K562 (cell line): ENCODE measurements around the gene TMEM107. TPM values are rescaled to one million over a fixed set of nuclear protein-coding genes. Genes with fewer than 3 reads are reported as not detected.

Source experiments
- CBFA2T2 ChIP-seq: fragments of 450-650 bp; conservative IDR thresholded peaks from 2 replicates; pipeline ENCODE4 v1.6.1; 2017; ENCODE audit warnings: mild to moderate bottlenecking
- CXXC5 ChIP-seq: fragments of 250-450 bp; sonication (Bioruptor Pico); IDR thresholded peaks from 2 replicates; pipeline ENCODE4 v1.8.0; 2022; ENCODE audit warnings: inconsistent platforms, mild to moderate bottlenecking, moderate library complexity
- ETV1 ChIP-seq: fragments of 450-650 bp; conservative IDR thresholded peaks from 2 replicates; pipeline ENCODE4 v1.6.1; 2016; ENCODE audit warnings: missing genetic modification characterization, control low read depth, low read depth, missing compliant biosample characterization
- FOXM1 ChIP-seq, 2 experiments: fragments of 450-650 bp in 1 of 2; sonication (generic) in 1 of 2; formaldehyde crosslinking in 1 of 2; IDR thresholded peaks; 2 replicates each; pipeline versions ENCODE4 v1.6.1 to v1.9.0; 2017 to 2022; ENCODE audit warnings: low read depth in 2 of 2, mild to moderate bottlenecking in 2 of 2, missing genetic modification reagents in 1 of 2, moderate library complexity in 1 of 2
- HMGXB4 ChIP-seq: sonication (generic); formaldehyde crosslinking; IDR thresholded peaks from 2 replicates; pipeline ENCODE4 v1.8.1; 2023; ENCODE audit warnings: mild to moderate bottlenecking, missing genetic modification reagents
- JUN ChIP-seq, 2 experiments: sonication (generic) in 1 of 2; formaldehyde crosslinking in 1 of 2; IDR thresholded peaks; 2 replicates each; pipeline versions ENCODE4 v1.6.1 to v1.8.0; 2012 to 2022; ENCODE audit warnings: borderline replicate concordance in 2 of 2, mild to moderate bottlenecking in 2 of 2, improper control_type of control experiment in 1 of 2, low read depth in 1 of 2, low read length in 1 of 2, missing genetic modification reagents in 1 of 2
- MEIS2 ChIP-seq: fragments of 450-650 bp; IDR thresholded peaks from 2 replicates; pipeline ENCODE4 v1.6.1; 2014; ENCODE audit warnings: mild to moderate bottlenecking; ENCODE audit not compliant: partially characterized antibody
- NCOA1 ChIP-seq: fragments of 450-650 bp; IDR thresholded peaks from 2 replicates; pipeline ENCODE4 v1.6.1; 2016; ENCODE audit warnings: low read depth
- SREBF1 ChIP-seq: fragments of 150-350 bp; IDR thresholded peaks from 2 replicates; pipeline ENCODE4 v1.6.1; 2014; ENCODE audit warnings: antibody characterized with exemption, low read depth, low read length, borderline replicate concordance
- TAF1 ChIP-seq: IDR thresholded peaks from 2 replicates; pipeline ENCODE4 v1.6.1; 2011; ENCODE audit warnings: mild to moderate bottlenecking, low read length, moderate library complexity; ENCODE audit not compliant: insufficient read depth, control insufficient read depth, severe bottlenecking; ENCODE audit errors: extremely low read depth
- TRIM24 ChIP-seq, 2 experiments: fragments of 450-650 bp; IDR thresholded peaks; 2 replicates each; pipeline ENCODE4 v1.6.1; 2016
- YY1 ChIP-seq, 3 experiments: IDR thresholded peaks; 2 replicates each; pipeline ENCODE4 v1.6.1; 2011; ENCODE audit warnings: low read length in 2 of 3, mild to moderate bottlenecking in 2 of 3, moderate library complexity in 2 of 3, borderline replicate concordance in 1 of 3, control low read depth in 1 of 3, low read depth in 1 of 3; ENCODE audit not compliant: insufficient read depth in 3 of 3, insufficient replicate concordance in 2 of 3, control insufficient read depth in 1 of 3, insufficient read length in 1 of 3; ENCODE audit errors: extremely low read depth in 1 of 3
- ZFP30 ChIP-seq: fragments of 250-450 bp; sonication (Bioruptor Pico); IDR thresholded peaks from 2 replicates; pipeline ENCODE4 v1.8.0; 2022; ENCODE audit warnings: moderate library complexity, mild to moderate bottlenecking, inconsistent platforms, borderline replicate concordance
- polyA plus RNA-seq, 8 experiments: library from polyadenylated mRNA; depleted of rRNA in 4 of 8; stranded (reverse) in 5 of 8; unstranded in 3 of 8; fragments of >200 nt; fragmentation: Nextera tagmentation in 2 of 8; fragmentation: Illumina TruSeq in 1 of 8; extraction: Ambion mirVana in 2 of 8; extraction: Trizol in 1 of 8; gene quantifications; 2 replicates each; pipeline versions ENCODE4 v1.2.1 to v1.2.3, GENCODE V29; 2011 to 2014; ENCODE audit warnings: inconsistent platforms in 1 of 8, missing spikeins in 1 of 8
- total RNA-seq, 7 experiments: library from RNA; depleted of rRNA in 6 of 7; stranded (reverse); fragments of >200 nt in 6 of 7; fragmentation: Illumina TruSeq in 2 of 7; extraction: Trizol in 2 of 7; gene quantifications; 2 replicates each; pipeline versions ENCODE4 v1.2.1 to v1.2.3, GENCODE V29; 2011 to 2021; ENCODE audit warnings: low replicate concordance in 1 of 7
- TF ChIP-seq, protein P1 (sequence below): IDR thresholded peaks from 2 replicates; pipeline ENCODE4 v1.6.1; 2014; ENCODE audit warnings: antibody characterized with exemption
- TF ChIP-seq, protein P2 (sequence below): fragments of 450-650 bp; IDR thresholded peaks from 2 replicates; pipeline ENCODE4 v1.6.1; 2016; ENCODE audit warnings: mild to moderate bottlenecking
- TF ChIP-seq, protein P3 (sequence below): IDR thresholded peaks from 2 replicates; pipeline ENCODE4 v1.6.1; 2012; ENCODE audit warnings: low read depth, low read length, improper control_type of control experiment, borderline replicate concordance
- TF ChIP-seq, protein P4 (sequence below): fragments of 250-450 bp; sonication (Bioruptor Pico); IDR thresholded peaks from 2 replicates; pipeline ENCODE4 v1.9.0; 2021; ENCODE audit warnings: mild to moderate bottlenecking

TMEM107 gene
- total and polyA plus RNA-seq, 9 of the 15 experiments (the other 6 are each of a cell fraction or from before 2014, with no cell fraction given), result 7.1 to 26.2 (median 16.9) TPM

DNA sequence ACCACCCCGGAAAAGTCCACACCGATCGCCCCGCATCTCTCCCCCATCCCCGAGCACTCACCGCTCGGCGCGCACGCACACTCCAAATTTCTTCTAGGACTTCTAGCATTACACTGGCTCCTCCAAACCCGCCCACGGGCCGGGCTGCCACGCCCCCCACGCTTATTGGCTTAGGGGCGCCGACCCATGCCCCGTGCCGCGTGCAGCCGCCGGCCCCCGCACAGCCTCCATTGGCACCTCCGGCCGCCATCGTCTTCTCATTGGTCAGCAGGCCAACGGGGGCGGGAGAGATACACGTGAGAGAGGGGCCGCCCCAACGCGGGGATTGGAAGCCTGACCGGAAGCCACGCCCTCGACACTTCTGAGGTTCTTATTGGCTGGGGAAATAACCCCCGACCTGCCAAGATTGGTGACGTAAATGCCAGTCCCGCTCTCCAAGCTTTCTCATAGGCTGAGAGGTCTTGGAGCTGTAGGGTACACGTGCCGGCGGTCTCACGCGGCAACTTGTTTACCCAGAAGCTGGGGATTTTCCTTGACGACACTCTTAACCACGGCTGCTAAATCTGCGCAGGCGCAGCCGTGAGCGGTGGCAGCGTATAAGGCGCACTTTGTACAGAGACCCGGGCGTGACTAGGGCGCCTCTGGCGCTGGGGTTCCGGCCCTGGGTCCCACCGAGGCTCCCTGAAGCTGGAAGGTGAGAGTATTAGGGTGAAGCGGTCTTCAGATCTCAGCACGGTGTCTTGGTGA lies 19.8 kb downstream of the TMEM107 start (continued):
- TF ChIP-seq, protein P1, sequence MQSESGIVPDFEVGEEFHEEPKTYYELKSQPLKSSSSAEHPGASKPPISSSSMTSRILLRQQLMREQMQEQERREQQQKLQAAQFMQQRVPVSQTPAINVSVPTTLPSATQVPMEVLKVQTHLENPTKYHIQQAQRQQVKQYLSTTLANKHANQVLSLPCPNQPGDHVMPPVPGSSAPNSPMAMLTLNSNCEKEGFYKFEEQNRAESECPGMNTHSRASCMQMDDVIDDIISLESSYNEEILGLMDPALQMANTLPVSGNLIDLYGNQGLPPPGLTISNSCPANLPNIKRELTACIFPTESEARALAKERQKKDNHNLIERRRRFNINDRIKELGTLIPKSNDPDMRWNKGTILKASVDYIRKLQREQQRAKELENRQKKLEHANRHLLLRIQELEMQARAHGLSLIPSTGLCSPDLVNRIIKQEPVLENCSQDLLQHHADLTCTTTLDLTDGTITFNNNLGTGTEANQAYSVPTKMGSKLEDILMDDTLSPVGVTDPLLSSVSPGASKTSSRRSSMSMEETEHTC, result no peak; the same call in 1 of the 2 replicates
- TF ChIP-seq FOXM1 (IDR thresholded peaks at IDR 0.05; ENCODE audit: low read depth), result 0 out of 2 replicates have a peak, but pooled peaks have one; percentile 8
- no peak for TF ChIP-seq FOXM1 (CRISPR knock-in tag; IDR thresholded peaks at IDR 0.05; ENCODE audit: low read depth)
- TF ChIP-seq JUN (IDR thresholded peaks at IDR 0.05; ENCODE audit: borderline replicate concordance, low read depth, low read length), result peak; percentile 66; the same call in 1 of the 2 replicates
- TF ChIP-seq JUN (CRISPR knock-in tag; IDR thresholded peaks at IDR 0.05; ENCODE audit: borderline replicate concordance), result no peak
- TF ChIP-seq ZFP30, result no peak
- no peak for TF ChIP-seq CBFA2T2
- TF ChIP-seq, protein P2, sequence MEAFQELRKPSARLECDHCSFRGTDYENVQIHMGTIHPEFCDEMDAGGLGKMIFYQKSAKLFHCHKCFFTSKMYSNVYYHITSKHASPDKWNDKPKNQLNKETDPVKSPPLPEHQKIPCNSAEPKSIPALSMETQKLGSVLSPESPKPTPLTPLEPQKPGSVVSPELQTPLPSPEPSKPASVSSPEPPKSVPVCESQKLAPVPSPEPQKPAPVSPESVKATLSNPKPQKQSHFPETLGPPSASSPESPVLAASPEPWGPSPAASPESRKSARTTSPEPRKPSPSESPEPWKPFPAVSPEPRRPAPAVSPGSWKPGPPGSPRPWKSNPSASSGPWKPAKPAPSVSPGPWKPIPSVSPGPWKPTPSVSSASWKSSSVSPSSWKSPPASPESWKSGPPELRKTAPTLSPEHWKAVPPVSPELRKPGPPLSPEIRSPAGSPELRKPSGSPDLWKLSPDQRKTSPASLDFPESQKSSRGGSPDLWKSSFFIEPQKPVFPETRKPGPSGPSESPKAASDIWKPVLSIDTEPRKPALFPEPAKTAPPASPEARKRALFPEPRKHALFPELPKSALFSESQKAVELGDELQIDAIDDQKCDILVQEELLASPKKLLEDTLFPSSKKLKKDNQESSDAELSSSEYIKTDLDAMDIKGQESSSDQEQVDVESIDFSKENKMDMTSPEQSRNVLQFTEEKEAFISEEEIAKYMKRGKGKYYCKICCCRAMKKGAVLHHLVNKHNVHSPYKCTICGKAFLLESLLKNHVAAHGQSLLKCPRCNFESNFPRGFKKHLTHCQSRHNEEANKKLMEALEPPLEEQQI, result no peak
- no peak for TF ChIP-seq SREBF1
- no peak for TF ChIP-seq HMGXB4
- peak; percentile 88 for TF ChIP-seq CXXC5 (CRISPR knock-in tag)
- peak in 1 of 2 experiments; percentile 55; a peak in 1 of 4 replicates for TF ChIP-seq TRIM24 (IDR thresholded peaks at IDR 0.05)
- TF ChIP-seq, protein P3, sequence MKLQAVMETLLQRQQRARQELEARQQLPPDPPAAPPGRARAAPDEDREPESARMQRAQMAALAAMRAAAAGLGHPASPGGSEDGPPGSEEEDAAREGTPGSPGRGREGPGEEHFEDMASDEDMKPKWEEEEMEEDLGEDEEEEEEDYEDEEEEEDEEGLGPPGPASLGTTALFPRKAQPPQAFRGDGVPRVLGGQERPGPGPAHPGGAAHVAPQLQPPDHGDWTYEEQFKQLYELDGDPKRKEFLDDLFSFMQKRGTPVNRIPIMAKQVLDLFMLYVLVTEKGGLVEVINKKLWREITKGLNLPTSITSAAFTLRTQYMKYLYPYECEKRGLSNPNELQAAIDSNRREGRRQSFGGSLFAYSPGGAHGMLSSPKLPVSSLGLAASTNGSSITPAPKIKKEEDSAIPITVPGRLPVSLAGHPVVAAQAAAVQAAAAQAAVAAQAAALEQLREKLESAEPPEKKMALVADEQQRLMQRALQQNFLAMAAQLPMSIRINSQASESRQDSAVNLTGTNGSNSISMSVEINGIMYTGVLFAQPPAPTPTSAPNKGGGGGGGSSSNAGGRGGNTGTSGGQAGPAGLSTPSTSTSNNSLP, result peak; percentile 57; the same call in 1 of the 2 replicates
- TF ChIP-seq MEIS2, result peak; percentile 67
- TF ChIP-seq TAF1, result peak; percentile 66
- TF ChIP-seq ETV1 (tag), result no peak
- peak; percentile 44; the same call in 1 of the 2 replicates for TF ChIP-seq NCOA1
- TF ChIP-seq YY1 (IDR thresholded peaks at IDR 0.05; ENCODE audit: borderline replicate concordance in 1 of 3, control insufficient read depth in 1 of 3, extremely low read depth in 1 of 3, insufficient read depth in 3 of 3, insufficient read length in 1 of 3, insufficient replicate concordance in 2 of 3, low read depth in 1 of 3, low read length in 2 of 3), result peak in 2 of 3 experiments; percentile 79 to 83
- TF ChIP-seq, protein P4, sequence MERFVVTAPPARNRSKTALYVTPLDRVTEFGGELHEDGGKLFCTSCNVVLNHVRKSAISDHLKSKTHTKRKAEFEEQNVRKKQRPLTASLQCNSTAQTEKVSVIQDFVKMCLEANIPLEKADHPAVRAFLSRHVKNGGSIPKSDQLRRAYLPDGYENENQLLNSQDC (CRISPR knock-in tag), result no peak
